Measurements from ENCODE around the gene TMPRSS11F.

TMPRSS11F gene

DNA sequence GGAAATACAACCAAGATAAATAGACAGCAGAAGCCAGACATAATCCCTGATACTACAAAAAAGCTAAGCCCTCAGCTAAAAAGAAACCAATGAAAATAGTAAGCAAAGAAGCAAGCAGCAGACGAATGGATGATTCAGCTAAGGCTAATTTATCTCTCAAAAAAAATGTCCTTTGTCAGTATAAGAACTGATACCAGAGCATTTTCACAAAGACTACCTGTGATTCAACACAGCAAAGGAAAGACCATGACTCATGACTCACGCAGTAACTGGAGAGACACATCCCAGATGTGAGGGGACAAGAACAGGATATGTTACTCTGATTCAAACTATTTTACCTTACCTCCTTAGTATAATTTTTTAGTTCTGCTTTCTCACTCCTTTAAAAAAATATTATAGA lies 22.7 kb upstream of the TMPRSS11F start:
- Histone ChIP-seq H4K20me1 (ENCODE audit: insufficient read depth) (no peaks in the 10 kb centered on the region), H3K4me3 (IDR thresholded peaks at IDR 0.05; ENCODE audit: insufficient read depth, low read depth, low read length) (no peak overlapping the region), H3K79me2 (ENCODE audit: insufficient read depth, low read depth) (no peaks in the 10 kb centered on the region), H2AFZ (ENCODE audit: low read depth) (no peak overlapping the region), H3K9ac (no peak overlapping the region), H3K4me1 (ENCODE audit: low read depth, poor library complexity, severe bottlenecking) (no peaks in the 10 kb centered on the region), H3K27me3 (ENCODE audit: insufficient read depth, low read depth) (no peaks in the 10 kb centered on the region), H3K36me3 (ENCODE audit: insufficient read depth) (no peaks in the 10 kb centered on the region), H3K4me2 (no peak overlapping the region), H3K27ac (no peak overlapping the region)
- TF ChIP-seq, protein P1, sequence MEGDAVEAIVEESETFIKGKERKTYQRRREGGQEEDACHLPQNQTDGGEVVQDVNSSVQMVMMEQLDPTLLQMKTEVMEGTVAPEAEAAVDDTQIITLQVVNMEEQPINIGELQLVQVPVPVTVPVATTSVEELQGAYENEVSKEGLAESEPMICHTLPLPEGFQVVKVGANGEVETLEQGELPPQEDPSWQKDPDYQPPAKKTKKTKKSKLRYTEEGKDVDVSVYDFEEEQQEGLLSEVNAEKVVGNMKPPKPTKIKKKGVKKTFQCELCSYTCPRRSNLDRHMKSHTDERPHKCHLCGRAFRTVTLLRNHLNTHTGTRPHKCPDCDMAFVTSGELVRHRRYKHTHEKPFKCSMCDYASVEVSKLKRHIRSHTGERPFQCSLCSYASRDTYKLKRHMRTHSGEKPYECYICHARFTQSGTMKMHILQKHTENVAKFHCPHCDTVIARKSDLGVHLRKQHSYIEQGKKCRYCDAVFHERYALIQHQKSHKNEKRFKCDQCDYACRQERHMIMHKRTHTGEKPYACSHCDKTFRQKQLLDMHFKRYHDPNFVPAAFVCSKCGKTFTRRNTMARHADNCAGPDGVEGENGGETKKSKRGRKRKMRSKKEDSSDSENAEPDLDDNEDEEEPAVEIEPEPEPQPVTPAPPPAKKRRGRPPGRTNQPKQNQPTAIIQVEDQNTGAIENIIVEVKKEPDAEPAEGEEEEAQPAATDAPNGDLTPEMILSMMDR (conservative IDR thresholded peaks at IDR 0.05; ENCODE audit: low read depth, low read length), result no peak

DNA sequence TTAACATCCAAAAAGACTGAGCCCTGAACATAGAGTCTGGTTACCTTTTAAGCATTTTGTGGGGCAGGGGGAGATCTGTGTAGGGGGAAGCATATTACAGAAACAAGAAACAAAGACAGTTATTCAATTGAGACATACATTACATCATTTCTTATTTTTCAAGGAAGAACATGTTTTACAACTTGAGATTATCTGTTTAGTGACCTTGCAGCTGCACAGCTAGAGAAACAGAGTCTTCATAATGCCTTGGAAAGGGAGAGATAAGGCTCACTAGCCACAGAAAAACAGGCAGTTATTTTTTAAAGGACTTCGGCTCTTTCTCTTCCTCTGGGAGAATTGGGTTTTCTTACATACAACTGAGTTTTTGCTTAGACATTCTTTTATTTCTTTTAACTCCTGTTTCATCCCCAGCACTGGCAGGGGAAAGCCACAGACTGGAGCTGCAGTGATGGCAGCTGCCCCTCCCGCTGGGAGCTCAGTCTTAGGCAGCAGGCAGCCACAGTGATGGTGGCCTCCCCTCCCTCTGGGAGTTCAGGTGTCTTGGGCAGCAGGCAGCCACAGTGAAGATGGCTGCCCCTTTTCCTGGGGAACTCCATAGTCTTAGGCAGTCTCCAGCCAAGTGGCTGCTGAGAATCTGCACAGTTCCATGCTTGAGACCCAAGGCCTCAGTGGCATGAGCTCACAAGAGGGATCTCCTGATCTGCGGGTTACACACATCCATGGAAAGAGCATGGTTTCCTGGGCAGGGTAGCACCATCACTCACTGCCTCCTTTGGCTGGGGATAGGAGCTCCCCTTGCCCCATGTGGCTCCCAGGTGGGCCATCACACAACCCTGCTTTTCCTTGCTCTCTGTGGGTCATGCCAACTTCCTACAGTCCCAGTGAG lies 19.4 kb upstream of the TMPRSS11F start:
- H3K4me2 ChIP-seq, result no peak overlapping the region
- H3K27ac ChIP-seq, result no peak overlapping the region
- H2AFZ ChIP-seq (ENCODE audit: low read depth), result no peak overlapping the region
- no peaks in the 10 kb centered on the region for H3K4me1 ChIP-seq (ENCODE audit: low read depth, poor library complexity, severe bottlenecking)
- no peak overlapping the region for H3K4me3 ChIP-seq (IDR thresholded peaks at IDR 0.05; ENCODE audit: insufficient read depth, low read depth, low read length)
- no peaks in the 10 kb centered on the region for H3K79me2 ChIP-seq (ENCODE audit: insufficient read depth, low read depth)
- H3K27me3 ChIP-seq (ENCODE audit: insufficient read depth, low read depth), result no peaks in the 10 kb centered on the region
- H3K9ac ChIP-seq, result no peak overlapping the region
- no peaks in the 10 kb centered on the region for H3K36me3 ChIP-seq (ENCODE audit: insufficient read depth)
- TF ChIP-seq, protein P1 (conservative IDR thresholded peaks at IDR 0.05; ENCODE audit: low read depth, low read length), result no peak
- H4K20me1 ChIP-seq (ENCODE audit: insufficient read depth), result no peaks in the 10 kb centered on the region

DNA sequence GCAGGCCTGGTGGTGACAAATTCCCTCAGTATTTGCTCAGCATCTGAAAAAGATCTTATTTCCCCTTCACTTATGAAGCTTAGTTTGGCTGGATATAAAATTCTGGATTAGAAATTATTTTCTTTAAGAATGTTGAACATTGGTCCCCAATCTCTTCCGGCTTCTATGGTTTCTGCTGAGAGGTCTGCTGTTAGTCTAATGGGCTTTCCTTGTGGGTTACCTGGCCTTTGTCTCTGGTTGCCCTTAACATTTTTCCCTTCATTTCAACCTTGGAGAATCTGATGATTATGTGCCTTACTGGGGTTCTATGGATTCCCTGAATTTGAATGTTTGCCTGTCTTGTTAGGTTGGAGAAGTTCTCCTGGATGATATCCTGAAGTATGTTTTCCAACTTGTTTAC lies 17.4 kb upstream of the TMPRSS11F start:
- no peak overlapping the region for H3K4me2 ChIP-seq
- no peak overlapping the region for H3K9ac ChIP-seq
- no peaks in the 10 kb centered on the region for H3K79me2 ChIP-seq (ENCODE audit: insufficient read depth, low read depth)
- H3K27ac ChIP-seq, result no peak overlapping the region
- no peak overlapping the region for H3K4me3 ChIP-seq (IDR thresholded peaks at IDR 0.05; ENCODE audit: insufficient read depth, low read depth, low read length)
- TF ChIP-seq, protein P1 (conservative IDR thresholded peaks at IDR 0.05; ENCODE audit: low read depth, low read length), result no peak
- H3K27me3 ChIP-seq (ENCODE audit: insufficient read depth, low read depth), result no peaks in the 10 kb centered on the region
- no peaks in the 10 kb centered on the region for H3K36me3 ChIP-seq (ENCODE audit: insufficient read depth)
- H2AFZ ChIP-seq (ENCODE audit: low read depth), result no peak overlapping the region
- H4K20me1 ChIP-seq (ENCODE audit: insufficient read depth), result no peaks in the 10 kb centered on the region
- H3K4me1 ChIP-seq (ENCODE audit: low read depth, poor library complexity, severe bottlenecking), result no peaks in the 10 kb centered on the region

DNA sequence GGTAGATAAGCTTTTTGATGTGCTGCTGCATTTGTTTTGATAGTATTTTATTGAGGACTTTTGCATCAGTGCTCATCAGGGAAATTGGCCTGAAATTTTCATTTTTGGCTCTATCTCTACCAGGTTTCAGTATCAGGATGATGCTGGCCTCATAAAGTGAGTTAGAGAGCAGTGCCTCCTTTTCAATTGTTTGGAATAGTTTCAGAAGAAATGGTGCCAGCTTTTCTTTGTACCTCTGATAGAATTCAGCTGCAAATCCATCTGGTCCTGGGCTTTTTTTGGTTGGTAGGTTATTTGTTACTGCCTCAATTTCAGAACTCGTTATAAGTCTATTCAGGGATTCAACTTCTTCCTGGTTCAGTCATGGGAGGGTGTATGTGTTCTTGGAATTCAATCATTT lies 15.6 kb upstream of the TMPRSS11F start:
- Histone ChIP-seq H3K79me2 (ENCODE audit: insufficient read depth, low read depth) (no peaks in the 10 kb centered on the region), H2AFZ (ENCODE audit: low read depth) (no peak overlapping the region), H3K36me3 (ENCODE audit: insufficient read depth) (no peaks in the 10 kb centered on the region), H3K4me3 (IDR thresholded peaks at IDR 0.05; ENCODE audit: insufficient read depth, low read depth, low read length) (no peak overlapping the region), H3K27me3 (ENCODE audit: insufficient read depth, low read depth) (no peaks in the 10 kb centered on the region), H4K20me1 (ENCODE audit: insufficient read depth) (no peaks in the 10 kb centered on the region), H3K27ac (no peak overlapping the region), H3K4me2 (no peak overlapping the region), H3K4me1 (ENCODE audit: low read depth, poor library complexity, severe bottlenecking) (no peaks in the 10 kb centered on the region), H3K9ac (no peak overlapping the region)
- TF ChIP-seq, protein P1 (conservative IDR thresholded peaks at IDR 0.05; ENCODE audit: low read depth, low read length), result no peak

All from KMS-11 (cell line).